Neural crest cell (in vitro differentiated cells): ENCODE data around the gene TPCN1. TPM values are rescaled to one million over a fixed set of nuclear protein-coding genes. Genes with fewer than 3 reads are reported as not detected.

Experiments used
- DNase-seq: peaks from one replicate; pipeline ENCODE4 v3.0.0; 2021; ENCODE audit warnings: low read depth, mixed read lengths, low spot score
- H3K27ac Mint-ChIP-seq: one replicate; pipeline ENCODE4 v1.8.0; 2021; ENCODE audit warnings: mild to moderate bottlenecking, mixed read lengths; ENCODE audit not compliant: unreplicated experiment
- H3K27me3 Mint-ChIP-seq: 2 replicates; pipeline ENCODE4 v1.8.0; 2021; ENCODE audit warnings: low read depth, mild to moderate bottlenecking, mixed read lengths
- H3K36me3 Mint-ChIP-seq: 2 replicates; pipeline ENCODE4 v1.8.0; 2021; ENCODE audit warnings: low read depth, mild to moderate bottlenecking, mixed read lengths
- H3K4me1 Mint-ChIP-seq: 2 replicates; pipeline ENCODE4 v1.8.0; 2021; ENCODE audit warnings: mixed read lengths
- H3K4me3 Mint-ChIP-seq: one replicate; pipeline ENCODE4 v1.8.0; 2021; ENCODE audit warnings: mild to moderate bottlenecking, mixed read lengths
- H3K9me3 Mint-ChIP-seq: 2 replicates; pipeline ENCODE4 v1.8.0; 2021; ENCODE audit warnings: mixed read lengths
- CTCF ChIP-seq: fragments of 200-600 bp; sonication (generic); conservative IDR thresholded peaks from 2 replicates; pipeline ENCODE4 v1.5.0; 2021; ENCODE audit warnings: antibody characterized with exemption, mild to moderate bottlenecking
- total RNA-seq: library from RNA; stranded (reverse); gene quantifications from 2 replicates; pipeline ENCODE4 v1.2.1, GENCODE V29; 2021

TPCN1 gene
- total RNA-seq, 1 donor from 2014 or later = 18.3 TPM

GRCh38 chr12:113325916-113326315 lies 104.7 kb downstream of the TPCN1 start:
- H3K36me3 Mint-ChIP-seq = no peaks in the 10 kb centered on the region
- no peaks in the 10 kb centered on the region for H3K9me3 Mint-ChIP-seq
- TF ChIP-seq CTCF = no peak
- no peaks in the 10 kb centered on the region for H3K27me3 Mint-ChIP-seq
- DNase-seq = no peak
- H3K4me3 Mint-ChIP-seq = no peak overlapping the region
- H3K4me1 Mint-ChIP-seq = no peaks in the 10 kb centered on the region
- no peak overlapping the region for H3K27ac Mint-ChIP-seq

GRCh38 chr12:113326775-113327395 lies 105.6 kb downstream of the TPCN1 start:
- Mint-ChIP-seq H3K4me3 (no peak overlapping the region), H3K36me3 (no peaks in the 10 kb centered on the region), H3K4me1 (no peaks in the 10 kb centered on the region), H3K9me3 (no peaks in the 10 kb centered on the region), H3K27ac (peak overlapping the region; percentile 12), H3K27me3 (peaks cover under 1% of the 10 kb centered on the region)
- no peak for TF ChIP-seq CTCF
- DNase-seq = no peak

- H3K9me3 Mint-ChIP-seq = no peaks in the 10 kb centered on the region
- peaks cover 4% of the 10 kb centered on the region for H3K27me3 Mint-ChIP-seq
These were observed 107.2 kb downstream of the TPCN1 start for GRCh38 chr12:113328368-113328889.

GRCh38 chr12:113329022-113329790 lies 107.9 kb downstream of the TPCN1 start:
- Mint-ChIP-seq H3K27ac (no peak overlapping the region), H3K4me3 (no peak overlapping the region), H3K4me1 (no peaks in the 10 kb centered on the region), H3K27me3 (peaks cover 10% of the 10 kb centered on the region), H3K9me3 (no peaks in the 10 kb centered on the region), H3K36me3 (no peaks in the 10 kb centered on the region)
- no peak for DNase-seq
- TF ChIP-seq CTCF = no peak

More at GRCh38 chr12:113328368-113328889, 107.2 kb downstream of the TPCN1 start:
- DNase-seq = no peak
- no peak for TF ChIP-seq CTCF
- Mint-ChIP-seq H3K4me1 (no peaks in the 10 kb centered on the region), H3K4me3 (no peak overlapping the region), H3K36me3 (no peaks in the 10 kb centered on the region), H3K27ac (no peak overlapping the region)

- no peak for TF ChIP-seq CTCF
- H3K9me3 Mint-ChIP-seq = no peaks in the 10 kb centered on the region
- peak overlapping the region; percentile 24 for H3K27ac Mint-ChIP-seq
- H3K4me3 Mint-ChIP-seq = no peak overlapping the region
- peaks cover 3% of the 10 kb centered on the region for H3K4me1 Mint-ChIP-seq
- no peak for DNase-seq
- H3K27me3 Mint-ChIP-seq = peaks cover 16% of the 10 kb centered on the region
- no peaks in the 10 kb centered on the region for H3K36me3 Mint-ChIP-seq
These were observed 108.6 kb downstream of the TPCN1 start for GRCh38 chr12:113329791-113330417.
